ENCODE results near the gene CLEC16A.
"Not testable (repeated sequence)": the region's sequence is repeated elsewhere in the genome, so short reads cannot be mapped to it uniquely, and the experiment has no call there.

The CLEC16A gene

DNA sequence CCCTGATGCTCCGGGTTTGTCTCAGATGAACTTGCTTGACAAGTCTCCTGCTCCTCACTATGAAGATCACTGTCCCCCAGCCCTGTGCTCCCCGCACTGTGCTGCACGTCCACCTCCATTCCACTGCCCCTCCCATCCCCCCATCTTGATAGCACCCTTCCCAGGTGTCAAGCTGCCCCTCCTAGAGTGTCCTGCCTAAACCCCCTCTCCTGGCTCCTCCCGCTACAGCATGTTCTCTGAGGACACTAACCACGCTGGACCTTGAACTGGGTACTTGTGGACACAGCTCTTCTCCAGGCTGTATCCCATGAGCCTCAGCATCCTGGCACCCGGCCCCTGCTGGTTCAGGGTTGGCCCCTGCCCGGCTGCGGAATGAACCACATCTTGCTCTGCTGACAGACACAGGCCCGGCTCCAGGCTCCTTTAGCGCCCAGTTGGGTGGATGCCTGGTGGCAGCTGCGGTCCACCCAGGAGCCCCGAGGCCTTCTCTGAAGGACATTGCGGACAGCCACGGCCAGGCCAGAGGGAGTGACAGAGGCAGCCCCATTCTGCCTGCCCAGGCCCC is 20.6 kb upstream of the CLEC16A start:
- no peak for DNase-seq

DNA sequence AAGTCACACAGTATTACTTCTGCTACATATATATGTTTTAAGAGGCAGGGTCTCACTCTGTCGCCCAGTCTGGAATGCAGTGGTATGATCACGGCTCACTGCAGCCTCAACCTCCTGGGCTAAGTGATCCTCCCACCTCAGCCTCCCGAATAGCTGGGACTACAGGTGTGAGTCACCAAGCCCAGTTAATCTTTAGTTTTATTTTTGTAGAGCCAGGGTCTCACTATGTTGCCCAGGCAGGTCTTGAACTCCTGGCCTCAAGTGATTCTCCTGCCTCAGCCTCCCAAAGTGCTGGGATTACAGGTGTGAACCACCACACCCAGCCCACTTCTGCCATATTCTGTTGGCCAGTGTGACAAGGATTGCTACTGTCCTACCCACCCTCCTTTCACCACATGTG is 19.1 kb upstream of the CLEC16A start:
- not testable (repeated sequence) for DNase-seq

GRCh38 chr16:10926094-10926493 is 18.3 kb upstream of the CLEC16A start:
- no peak for DNase-seq

DNA sequence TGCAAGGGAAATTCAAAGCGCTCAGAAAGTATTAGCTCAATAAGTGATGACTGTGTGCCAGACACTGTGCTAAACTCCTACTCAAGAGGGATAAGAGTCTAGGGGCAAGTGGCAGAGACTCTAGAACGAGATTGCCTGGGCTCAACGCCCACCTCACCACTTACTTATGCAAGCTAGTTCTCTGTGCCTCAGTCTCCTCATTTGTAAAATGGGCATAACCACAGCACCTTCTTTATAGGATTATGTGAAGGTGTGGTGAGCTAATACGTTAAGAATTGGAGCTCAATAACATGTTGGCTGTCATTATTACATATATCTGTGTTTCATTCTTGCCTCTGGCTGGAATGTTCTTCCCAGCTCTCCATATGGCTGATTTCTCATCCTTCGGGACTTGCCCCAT is 17.5 kb upstream of the CLEC16A start:
- DNase-seq, result no peak

DNA sequence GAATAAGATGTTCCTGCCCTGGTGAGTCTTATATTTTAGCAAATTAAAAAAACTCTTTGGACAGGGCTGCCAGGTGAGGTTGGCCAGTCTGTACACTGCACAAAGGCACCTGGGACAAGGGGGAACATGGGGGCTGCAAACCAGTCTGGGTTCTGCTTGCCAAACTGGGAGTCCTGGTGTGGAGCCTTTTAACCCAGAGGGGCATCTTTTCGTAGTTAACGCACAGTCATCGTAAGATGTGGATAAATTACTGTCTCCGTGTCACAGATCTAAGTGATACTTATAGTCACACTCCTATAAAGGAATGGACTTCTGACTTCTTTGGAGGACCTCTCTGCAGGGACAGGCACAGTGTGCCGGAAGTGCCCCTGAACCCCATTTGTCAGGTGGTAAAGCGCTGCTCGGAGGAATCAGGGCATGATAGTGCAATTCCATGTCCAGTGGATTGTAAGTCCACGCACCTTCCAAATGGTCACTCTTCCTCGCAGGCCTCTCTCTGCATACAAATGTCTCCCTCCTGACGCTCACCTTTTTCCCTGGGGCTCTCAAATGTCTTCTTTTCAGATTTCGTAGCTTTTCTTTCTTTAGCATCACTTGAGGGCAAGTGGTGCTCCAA is 16.8 kb upstream of the CLEC16A start:
- no peak for DNase-seq

DNA sequence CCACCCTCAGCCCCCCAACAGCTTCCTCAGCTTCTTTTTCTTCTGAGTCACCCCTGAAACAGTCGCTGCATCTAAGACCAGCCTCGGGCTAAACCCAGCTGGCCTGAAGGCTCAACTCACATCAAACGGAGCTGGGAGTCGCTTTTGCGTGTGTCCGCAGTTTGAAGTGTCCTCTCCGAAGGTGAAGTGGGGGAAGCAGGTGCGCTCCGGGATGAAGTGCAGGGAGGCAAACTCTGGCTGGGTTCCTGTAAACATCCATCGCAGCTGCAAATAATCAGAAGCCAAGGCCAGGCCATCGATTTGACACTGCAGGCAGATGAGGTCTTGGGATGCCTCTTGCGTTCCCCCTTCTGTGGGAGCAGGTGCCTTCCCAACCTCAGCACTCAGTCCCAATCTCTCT is 15.3 kb upstream of the CLEC16A start:
- DNase-seq, result not testable (repeated sequence)

- no peak for DNase-seq
Observed at GRCh38 chr16:10929853-10930754, 14.3 kb upstream of the CLEC16A start.

DNA sequence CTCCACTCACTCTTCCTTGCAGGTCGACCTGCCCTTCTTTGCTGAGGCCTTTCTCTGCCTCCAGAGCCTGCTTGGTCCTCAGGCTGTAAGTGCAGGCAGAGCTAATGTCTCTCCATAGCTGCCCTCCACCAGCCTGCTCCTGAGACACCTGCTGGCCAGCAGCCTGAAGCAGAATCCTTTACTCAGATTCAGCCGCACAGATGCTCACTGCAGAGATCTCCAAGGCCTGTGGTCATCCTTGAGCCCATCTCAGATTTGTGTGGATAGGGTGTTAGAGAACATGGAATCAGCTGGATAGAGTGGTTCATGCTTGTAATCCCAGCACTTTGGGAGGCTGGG is 13.6 kb upstream of the CLEC16A start:
- DNase-seq, result no peak

- DNase-seq, result no peak
Observed at GRCh38 chr16:10931134-10931533, 13.2 kb upstream of the CLEC16A start.

GRCh38 chr16:10931977-10932632 is 12.3 kb upstream of the CLEC16A start:
- no peak for DNase-seq

DNA sequence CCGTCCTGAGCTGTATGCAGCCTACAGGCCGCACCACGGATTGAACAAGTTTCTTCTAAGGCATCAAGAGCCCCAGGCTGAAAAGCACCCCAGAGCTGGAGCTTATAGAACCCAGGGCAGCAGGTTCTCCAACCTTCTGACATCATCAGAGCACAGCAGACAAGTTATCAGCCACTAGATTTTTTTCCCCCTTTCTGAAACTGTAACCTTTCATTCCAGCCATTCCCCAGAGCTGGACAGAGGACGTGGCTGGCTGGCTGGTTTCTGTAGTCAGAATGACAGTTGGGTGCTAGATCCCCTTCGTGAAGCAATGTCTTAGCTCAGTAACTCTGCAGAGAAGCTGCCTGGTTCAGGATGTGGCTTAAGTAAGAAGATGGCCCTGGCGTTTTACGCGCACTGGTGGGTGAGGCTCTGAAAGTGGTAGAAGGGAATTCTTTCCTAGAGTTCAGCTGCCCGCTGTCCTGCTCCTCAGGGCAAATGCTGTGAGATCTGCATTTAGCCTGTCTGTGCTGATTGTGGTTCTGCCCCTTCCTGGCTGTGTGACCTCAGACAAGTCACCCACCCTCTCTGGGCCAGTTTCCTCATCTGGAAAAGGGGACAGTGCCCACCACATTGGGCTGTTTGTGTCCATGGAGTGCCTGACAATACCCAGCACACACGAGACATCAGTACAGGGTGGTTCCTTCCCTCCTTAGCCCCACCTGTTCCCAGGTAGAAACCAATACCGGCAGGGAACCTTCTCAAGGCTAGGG is 11.2 kb upstream of the CLEC16A start:
- no peak for DNase-seq

GRCh38 chr16:10933865-10934264 is 10.5 kb upstream of the CLEC16A start:
- no peak for DNase-seq

DNA sequence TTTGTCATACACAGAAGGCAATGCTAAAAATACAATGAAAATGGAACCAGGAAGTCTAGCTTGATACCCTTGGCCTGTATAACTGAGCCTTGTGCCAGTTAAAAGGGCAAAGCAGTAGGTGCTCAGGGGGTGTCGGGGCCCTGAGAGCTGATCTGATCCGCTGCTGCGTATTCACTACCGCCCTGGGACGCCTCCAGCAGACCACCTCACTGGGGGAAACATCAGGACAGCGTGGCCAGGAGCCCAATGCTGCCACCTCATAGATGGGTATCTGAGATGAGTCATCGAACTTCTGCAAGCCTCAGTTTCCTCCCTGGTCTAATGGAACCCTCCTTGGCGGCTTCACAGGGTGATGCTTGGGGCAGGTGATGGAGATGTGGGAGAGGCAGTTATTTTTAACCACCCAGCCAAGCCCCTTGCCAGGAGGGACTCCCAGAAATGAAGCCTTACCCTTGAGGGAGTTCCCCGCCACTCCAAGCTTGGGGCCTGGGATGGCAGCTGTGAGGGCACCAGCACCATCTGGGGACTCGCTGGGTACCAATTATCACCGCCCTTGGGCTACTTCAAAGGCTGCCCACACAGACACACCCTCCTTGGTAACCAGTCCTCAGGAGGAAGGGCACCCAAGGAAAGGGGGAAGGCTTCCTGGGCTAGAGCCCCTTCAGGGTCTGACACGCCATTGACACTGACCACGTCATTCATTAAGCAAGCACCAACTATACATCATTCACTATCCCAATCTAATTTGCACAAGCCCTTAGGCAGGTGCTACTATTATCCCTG is 9.8 kb upstream of the CLEC16A start:
- DNase-seq, result no peak

GRCh38 chr16:10935226-10935915 is 9.0 kb upstream of the CLEC16A start:
- no peak for DNase-seq

- no peak for DNase-seq
Observed at GRCh38 chr16:10936272-10936984, 7.9 kb upstream of the CLEC16A start.

GRCh38 chr16:10937068-10937859 is 7.1 kb upstream of the CLEC16A start:
- no peak for DNase-seq

DNA sequence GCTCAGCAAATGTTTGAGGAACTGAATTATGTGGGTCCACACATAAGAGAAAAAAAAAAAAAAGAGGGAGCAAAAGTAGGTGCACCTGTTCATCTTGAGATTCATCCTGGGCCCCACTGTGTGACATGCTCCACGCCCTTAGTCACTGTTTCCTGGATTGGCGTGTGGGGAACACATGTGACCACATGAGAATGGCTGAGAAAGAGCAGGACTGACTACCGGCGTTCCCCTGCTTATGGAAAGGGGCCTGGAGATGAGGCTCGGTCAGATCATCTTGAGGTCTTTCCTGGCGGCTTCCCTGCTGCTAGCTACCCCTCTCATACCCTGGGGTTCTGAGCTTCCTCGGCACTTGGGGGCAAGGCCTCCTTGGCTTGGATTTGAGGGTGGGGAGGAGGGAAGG is 6.0 kb upstream of the CLEC16A start:
- DNase-seq, result no peak

GRCh38 chr16:10938796-10939648 is 5.3 kb upstream of the CLEC16A start:
- no peak for DNase-seq

DNA sequence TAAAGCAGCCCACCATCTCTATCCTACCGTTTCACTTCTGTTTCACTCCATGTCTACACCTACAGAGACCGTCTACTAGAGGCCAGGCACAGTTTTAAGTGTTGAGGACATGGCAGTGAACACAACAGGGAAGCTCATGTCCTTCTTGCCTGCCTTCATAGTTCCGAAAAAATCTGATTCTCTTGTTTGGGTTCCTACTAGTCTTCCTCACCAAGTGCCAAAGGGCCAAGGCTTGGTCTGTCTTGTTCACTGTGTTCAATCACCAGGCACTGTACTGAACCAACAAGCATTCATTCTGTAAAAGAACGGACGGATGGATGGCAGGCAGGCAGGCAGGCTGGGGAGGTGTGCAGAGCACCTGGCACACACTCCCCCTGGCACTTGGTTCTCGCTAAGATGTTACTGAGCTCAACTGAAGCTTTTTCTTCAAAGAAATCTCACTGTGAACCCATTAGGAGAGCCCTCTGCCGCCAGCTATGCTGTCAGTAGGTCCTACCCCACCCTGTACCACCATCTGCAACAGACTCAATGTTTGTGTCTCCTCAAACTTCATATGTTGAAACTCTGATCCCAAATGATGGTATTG is 4.6 kb upstream of the CLEC16A start:
- DNase-seq, result no peak

Measured in NCI-H1048 (cell line).